NCI-H2196 (cell line): ENCODE data around the gene NCKAP5L.
"Not testable (repeated sequence)": the region's sequence is repeated elsewhere in the genome, so short reads cannot be mapped to it uniquely, and the experiment has no call there.

Experiments
- DNase-seq: peaks from one replicate; lab custom pipeline; 2025; ENCODE audit not compliant: unreplicated experiment; lab: John Stamatoyannopoulos, UW

The NCKAP5L gene

DNA sequence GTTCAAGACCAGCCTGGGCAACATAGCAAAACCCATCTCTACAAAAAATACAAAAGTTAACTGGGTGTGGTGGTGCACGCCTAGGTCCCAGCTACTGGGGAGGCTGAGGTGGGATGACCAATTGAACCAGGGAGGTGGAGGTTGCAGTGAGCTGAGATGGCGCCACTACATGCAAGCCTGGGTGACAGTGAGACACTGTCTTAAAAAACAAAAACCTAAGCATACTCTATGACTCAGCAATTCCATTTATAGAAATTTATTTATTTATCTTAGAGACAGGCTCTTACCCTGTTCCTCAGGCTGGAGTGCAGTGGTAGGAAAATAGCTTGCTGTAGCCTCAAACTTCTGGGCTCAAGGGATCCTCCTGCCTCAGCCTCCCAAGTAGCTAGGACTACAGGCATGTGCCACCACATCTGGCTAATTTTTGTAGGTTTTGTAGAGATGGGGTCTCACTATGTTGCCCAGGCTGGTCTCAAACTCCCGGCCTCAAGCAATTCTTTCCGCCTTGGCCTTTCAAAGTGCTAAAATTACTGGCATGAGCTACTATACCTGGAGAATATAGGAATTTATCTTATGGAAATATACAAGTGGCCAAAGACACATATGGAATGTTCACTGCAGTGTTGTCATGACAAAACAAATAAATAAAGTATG, 43.3 kb downstream of the NCKAP5L start:
- no peak for DNase-seq

DNA sequence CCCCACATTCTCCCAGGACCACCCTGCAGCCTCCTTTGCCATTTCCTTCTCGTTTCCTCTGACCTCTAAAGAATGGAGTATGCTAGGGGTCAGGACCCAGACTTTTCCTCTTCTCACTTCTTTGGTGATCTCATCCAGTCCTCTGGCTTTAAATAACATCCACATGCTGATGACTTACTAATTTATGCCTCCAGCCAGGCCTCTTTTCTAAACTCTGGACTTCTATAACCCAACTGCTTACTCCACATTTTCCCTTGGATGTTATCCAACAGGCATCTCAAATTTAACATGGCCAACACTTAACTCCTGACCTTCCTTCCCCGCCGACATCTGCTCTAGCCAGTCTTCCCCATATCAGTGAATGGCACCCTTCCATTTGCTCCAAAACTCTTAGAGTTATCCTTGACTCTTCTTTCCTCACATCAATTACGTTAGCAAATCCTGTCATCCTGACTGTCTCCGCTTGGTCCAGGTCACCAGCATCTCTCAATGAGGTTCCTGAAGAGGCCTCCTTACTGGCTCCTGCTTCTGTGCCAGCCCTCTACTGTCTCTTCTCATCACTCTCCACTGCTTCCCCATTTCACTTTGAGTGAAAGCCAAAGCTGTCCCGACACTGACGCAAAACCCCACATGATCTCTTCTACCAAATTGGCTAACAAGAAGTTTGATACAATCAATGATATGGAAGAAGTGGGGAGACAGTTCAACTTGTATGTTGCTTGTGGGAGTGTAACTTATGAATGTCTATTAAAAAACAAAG, 44.1 kb downstream of the NCKAP5L start:
- peak; percentile 22 for DNase-seq

DNA sequence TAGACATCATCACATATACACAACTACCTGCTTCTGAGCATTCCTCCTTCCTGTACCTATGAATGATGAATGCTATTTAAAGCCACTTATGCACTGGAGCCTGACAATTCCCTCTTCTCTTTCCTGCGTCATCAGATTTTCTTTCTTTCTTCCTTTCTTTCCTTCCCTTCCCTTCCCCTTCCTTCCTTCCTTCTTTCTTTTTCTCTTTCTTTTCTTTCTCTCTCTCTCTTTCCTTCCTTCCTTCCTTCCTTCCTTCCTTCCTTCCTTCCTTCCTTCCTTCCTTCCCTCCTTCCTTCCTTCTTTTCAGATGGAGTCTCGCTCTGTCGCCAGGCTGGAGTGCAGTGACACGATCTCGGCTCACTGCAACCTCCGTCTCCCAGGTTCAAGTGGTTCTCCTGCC, 47.3 kb downstream of the NCKAP5L start:
- not testable (repeated sequence) for DNase-seq

DNA sequence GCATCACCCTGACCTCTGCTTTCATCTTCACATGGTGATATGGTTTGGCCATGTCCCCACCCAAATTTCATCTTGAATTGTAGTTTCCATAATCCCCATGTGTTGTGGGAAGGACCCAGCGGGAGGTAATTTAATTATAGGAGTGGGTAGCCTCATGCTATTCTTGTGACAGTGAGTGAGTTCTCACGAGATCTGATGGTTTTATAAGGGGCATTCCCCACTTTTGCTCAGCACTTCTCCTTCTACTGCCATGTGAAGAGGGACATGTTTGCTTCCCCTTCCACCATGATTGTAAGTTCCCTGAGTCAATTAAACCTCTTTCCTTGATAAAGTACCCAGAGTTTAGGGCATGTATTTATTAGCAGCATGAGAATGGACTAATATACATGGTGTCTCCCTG, 48.6 kb downstream of the NCKAP5L start:
- DNase-seq: no peak

DNA sequence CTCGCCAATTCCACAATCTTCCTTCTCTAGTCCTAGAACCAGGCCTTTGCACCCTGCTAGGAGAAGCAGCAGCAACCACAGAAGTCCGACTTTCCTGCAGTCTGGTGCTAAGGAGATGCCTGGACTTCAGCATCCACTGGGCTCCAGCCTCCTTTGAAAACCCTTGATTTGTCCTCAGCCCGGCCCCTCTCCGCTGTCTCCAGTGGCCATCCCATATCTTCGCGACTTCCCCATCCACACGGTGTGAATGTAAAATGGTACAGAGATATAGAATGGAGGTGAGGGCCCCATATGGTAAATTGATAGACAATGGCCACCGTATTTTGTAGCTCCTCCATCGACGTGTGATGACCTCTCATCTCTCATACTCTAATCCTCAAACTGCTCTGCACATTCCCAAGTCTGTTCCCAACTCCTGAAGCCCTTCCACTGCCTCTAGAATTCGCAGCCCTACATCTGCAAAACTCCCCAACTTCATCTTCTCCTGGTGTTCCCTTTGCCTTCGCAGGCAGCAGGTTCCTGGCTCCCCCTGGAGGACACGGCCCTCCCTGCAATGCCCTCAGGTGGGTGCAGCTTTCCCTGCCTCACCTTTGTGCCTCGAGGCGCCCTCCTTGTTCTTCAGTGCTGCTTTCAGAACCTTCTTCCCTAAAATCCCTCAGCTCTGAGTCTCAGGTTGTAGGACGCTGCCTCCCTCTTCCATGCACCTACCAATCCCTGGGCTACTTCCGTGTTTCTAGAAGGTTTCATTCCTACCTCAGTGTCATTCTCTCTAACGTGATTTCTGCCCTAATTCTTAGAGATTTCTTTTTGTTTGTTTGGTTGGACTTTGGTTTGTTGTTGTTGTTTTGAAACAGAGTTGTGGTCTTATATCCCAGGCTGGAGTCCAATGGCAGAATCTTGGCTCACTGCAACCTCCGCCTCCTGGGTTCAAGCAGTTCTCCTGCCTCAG, 50.1 kb downstream of the NCKAP5L start:
- peak; percentile 53 for DNase-seq

DNA sequence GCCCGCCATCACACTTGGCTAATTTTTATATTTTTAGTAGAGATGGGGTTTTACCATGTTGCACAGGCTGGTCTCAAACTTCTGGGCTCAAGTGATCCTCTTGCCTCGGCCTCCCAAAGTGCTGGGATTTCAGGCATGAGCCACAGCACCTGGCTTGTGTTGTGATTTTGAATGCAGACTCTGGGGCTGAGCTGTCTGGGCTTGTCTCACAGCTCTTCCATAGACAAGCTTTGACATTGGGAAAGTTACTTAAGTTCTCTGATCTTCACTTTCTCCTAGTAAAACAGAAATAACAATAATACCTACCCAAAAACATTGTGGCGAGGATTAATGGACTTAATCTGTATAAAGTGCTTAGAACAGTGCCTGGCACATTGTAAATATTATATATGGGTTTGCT, 50.9 kb downstream of the NCKAP5L start:
- no peak for DNase-seq

DNA sequence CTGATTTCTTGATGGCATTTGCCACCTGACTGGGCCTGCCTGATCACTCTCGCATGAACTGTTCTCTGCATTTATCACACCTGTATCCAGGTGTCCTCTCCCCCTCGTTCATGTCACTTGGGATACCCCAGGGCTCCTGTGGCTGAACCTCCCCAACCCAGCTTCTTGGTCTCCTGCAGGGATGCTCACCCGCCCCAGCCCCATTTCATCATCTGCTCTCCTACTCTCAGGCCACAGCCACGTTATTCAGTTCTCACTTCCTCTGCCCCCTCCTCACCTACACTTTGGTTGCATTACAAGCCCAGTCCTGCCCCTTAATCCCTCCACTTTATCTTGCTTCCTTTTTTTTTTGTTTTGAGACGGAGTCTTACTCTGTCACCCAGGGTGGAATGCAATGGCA, 51.4 kb downstream of the NCKAP5L start:
- no peak for DNase-seq

DNA sequence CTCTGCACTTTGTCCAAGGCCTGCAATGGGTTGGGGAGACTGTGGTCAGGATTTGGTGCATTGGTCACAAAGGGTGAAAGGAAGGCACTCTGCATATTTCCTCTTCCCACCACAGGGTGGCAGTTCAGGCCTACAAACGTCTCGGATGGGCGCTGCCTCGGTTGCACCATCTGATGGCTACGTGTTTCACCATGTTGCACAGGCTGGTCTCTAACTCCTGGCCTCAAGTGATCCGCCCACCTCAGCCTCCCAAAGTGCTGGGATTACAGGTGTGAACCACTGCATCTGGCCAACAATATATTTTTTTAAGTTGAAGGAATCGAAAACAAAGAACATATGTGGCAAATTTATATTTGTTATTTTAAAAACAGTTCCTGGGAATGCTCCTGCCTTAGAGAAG, 51.8 kb downstream of the NCKAP5L start:
- DNase-seq: peak; percentile 73

DNA sequence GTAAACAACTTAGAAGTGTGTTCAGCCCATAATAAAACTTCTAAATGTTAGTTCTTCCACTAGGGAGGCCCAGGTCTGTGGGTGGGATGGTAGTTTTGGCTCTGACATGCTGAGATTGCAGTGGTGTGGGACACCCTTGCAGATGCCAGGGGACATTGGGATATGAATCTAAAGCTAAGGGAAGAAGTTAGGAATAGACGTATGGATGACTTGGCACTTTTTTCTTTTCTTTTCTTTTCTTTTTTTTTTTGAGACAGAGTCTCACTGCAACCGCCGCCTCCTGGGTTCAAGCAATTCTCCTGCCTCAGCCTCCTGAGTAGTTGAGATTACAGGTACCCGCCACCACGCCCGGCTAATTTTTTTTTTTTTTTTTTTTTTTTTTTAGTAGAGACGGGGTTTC, 55.1 kb downstream of the NCKAP5L start:
- DNase-seq: not testable (repeated sequence)

DNA sequence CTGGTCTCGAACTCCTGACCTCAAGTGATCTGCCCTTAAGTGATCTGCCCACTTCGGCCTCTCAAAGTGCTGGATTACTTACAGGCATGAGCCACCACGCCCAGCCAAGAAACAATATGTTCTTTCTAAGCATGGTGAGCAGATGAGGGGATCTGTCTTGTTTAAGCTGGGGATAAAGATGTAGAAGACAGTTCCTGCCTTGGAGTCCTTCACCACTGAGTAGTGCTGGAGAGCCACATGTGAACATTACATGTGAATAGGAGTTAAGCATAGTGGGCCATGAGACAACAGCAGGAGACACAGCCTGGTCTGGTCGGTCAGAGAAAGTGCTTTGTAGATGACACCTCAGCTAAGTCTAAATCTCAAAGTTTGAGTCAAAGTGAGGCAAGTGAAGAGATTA, 60.9 kb downstream of the NCKAP5L start:
- no peak for DNase-seq

DNA sequence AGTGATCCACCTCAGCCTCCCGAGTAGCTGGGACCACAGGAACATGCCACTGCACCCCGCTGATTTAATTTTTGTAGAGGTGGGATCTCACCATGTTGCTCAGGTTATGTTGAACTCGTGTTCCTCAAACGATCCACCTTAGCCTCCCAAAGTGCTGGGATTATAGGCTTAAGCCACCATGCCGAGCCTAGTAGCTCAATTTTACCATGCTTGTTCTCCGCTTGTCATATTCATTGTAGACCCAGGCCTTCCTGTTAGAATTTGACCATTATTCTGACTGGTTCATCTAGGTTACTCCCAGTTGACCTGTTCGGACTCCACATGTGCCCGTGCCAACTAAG, 62.1 kb downstream of the NCKAP5L start:
- no peak for DNase-seq

DNA sequence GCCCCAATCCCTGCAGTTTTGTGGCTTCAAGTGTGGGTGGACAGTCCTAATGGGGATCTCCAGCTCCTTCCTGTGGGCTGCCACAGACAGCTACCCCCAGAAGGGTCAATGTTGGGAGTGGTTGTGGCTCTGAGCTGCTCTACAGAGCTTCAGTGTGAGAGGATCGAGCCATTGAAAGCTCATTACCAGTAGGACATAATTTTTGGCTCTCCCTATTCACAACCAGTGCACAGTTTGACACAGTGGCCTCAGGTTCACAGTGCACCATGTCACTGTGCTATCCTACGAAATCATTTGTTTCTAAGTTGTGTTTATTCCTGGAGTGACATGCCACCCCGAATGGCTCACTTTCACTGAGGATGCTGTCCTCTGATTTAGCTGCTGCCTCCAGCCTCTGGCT, 64.1 kb downstream of the NCKAP5L start:
- DNase-seq: no peak

DNA sequence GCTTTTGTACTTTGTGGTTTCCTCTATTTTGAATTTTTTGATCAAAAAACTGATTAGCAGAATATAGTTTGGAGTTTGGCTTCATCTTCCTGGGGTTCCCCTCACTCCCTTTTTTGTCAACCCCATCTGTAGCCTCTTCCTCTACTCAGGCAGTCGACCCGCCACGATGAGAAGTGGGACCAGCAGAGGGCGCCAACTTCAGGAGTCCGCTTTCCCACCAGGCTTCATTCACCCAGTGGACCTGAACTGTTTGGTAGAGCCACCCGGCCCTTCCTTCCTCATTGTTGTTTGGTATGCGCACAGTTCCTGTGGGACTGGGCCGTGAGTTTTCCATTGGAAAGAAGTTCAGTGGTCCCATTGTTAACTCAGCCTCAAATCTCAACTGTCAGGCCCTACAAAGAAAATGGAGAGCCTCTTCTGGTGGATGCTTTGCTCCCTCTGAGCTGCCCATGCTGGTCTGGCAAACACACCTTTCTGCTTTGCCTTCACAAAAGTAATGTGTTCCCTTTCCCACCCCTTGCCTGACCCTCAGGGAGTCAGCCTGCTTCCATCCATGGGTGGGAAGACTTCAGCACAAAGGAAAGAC, 65.1 kb downstream of the NCKAP5L start:
- DNase-seq: peak; percentile 57

DNA sequence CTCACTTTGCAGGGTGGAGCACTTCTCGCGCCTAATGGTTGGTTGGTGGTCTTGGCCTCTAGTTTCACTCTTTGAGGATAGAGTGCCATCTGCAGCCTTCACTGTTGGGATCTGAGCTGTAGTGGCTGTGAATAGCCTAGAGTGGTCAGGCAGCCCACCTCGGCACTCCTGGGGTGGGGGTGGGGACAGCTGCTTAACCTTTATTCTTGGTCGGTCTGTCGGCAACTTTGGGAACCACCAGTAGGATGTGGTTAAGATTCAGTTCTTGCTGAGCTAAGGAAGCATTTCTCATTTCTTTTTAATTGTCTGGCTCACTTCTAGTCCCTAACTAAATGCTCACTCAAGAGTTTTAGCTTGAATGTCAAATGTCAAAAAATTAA, 65.8 kb downstream of the NCKAP5L start:
- no peak for DNase-seq

DNA sequence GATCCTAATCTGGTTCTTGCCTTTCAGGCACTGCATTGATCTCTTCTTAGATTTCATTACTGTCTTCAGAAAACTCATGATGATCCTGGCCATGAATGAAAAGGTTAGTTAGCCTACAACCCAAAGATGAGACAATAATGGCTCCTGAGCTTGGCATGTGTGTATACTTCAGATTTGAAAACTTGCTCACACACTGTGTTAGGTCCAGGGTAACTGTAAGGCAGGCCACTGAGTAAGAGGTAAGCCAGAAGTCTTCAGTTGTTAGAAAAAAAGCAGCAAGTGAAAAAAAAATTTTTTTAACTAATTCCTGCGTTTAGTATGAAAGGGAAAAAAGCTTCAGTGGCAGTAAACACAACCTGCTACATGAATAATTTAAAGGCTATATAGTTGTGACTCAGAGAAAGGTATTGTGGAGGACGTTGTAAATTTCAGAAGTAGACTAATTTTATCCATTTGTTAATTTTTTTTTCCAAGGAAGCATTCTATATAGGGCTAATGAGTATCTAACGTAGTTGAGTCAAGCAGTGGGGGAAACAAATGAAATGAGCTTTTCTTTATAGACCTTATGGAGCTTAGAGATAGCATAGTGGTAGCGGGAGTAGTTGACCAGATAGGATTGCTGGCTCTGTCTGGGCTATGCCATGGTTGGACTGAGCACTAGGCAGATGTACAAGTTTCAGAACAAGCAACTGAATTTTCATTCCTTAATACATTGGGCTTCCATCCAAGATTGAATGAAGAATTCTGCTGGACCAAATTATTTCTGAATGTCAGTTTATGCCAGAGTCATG, 66.3 kb downstream of the NCKAP5L start:
- DNase-seq: no peak

DNA sequence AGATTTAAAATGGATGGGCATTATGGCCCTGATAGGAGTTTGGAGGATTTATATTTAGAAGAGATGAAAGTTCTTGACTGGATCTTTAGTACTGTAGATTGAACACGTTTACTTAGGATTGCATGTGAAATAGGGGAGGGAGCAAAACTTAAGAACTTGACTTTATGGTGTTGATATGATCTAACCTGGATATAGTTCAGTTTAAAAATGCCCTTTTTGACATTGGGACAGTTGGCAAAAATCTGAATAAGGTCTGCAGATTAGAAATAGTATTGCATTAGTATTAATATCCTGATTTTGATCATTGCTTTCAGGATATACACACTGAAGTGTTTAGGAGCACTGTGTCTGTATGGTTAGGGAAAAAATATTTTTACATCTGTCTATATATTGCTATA, 77.2 kb downstream of the NCKAP5L start:
- no peak for DNase-seq

DNA sequence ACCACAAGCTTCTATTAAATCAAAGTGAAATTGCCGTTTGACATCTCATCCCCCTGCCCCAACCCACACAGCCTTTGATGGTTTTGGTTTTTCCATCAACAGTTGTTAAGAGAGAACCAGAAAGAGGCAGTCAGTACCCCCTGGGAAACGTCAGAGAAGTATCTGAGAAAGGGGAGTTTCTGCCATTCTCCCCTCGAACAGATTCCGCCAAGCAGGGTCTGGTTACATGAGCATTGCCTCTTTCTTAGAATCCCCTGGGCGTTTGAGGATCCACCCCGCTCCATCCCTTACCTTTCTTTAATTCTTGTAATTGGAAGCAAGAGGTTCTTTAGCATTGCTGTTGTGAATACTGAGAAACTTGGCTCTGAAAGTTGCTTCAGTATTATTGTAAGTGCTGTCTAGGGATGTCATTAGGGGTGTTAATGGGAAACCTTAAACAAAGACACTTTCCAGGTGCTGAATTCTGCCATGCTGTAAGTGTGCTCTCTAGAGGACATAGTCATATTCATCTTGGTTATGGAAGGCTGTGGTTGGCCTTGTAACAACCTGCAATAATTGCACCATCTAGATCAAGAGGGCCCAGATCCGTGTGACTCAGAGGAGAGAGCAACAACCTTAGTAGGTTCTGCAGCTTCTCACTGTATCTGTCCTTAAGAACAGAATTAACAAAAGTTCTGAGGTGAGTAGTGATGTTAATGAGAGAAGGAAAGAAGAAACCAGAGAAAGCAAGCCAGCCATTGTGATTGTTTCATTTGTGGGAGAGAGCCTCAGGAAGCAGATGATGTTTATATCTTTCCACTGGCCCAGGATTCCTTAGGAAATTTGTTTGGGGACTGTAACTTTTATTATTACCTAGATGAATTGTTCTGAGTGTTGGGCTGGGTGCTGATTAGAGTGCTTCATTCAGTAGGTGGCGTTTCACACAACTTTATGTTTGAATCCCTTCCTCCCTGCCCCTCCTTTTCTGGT, 77.9 kb downstream of the NCKAP5L start:
- no peak for DNase-seq

DNA sequence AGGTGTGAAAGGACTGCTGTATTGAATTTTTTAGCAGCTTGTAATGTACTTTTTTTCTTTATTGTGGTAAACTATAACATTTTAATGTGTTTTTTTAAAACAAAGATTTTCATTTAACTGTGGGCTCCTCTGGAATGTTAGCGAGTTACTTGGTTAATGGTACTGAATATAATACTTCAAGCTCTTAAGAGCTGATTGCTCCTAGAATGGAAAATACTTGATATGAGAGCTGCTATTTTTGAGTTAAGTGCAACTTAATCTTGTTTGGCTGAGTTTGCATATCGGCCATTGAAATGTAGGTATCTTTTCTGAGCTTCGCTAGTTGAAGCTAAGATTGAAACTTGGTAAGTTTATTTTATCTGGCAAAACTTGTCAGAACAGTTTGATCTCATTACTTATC, 79.4 kb downstream of the NCKAP5L start:
- no peak for DNase-seq

DNA sequence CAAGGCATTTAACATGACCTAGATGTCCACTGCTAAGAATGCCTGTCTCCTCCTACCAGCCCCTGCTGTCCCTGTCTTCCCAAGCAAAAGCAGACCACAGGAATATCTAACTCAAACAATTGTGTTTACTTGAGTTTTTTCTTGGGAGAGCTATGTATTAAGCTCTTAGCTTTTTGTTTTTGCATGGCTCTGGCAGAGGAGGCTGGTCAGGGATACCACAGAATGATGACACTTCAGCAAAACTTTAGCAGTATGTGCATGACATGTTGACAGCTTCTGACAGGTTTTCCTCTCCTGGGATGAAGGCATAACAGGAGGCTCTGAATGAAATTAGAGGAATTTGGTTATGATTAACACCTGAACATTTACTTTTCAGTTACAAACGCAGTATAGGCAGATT, 79.9 kb downstream of the NCKAP5L start:
- DNase-seq: no peak
